GM18517 (cell line): Measurements from ENCODE around the gene ATXN2L.
"Not testable (repeated sequence)": the region's sequence is repeated elsewhere in the genome, so short reads cannot be mapped to it uniquely, and the experiment has no call there.

Experiments used
- ATAC-seq: cut with Tn5 transposase; IDR thresholded peaks from one replicate; pipeline ENCODE4 v1.9.1; 2021; ENCODE audit warnings: mild to moderate bottlenecking, moderate library complexity; ENCODE audit not compliant: unreplicated experiment

Gene ATXN2L

GRCh38 chr16:28822520-28823290 lies at the start of gene ATXN2L:
Gene ATXN2L (plus strand): TSS chr16:28822999. CDS start chr16:28823260, 261 bp downstream.
- ATAC-seq, result peak; percentile 46

- not testable (repeated sequence) for ATAC-seq
These were observed 41.1 kb upstream of the ATXN2L start for GRCh38 chr16:28781697-28782096.

GRCh38 chr16:28782357-28782756 lies 40.4 kb upstream of the ATXN2L start:
- ATAC-seq, result not testable (repeated sequence)

- ATAC-seq, result peak; percentile 87
These were observed 20.4 kb upstream of the ATXN2L start for GRCh38 chr16:28802235-28803019.

- ATAC-seq, result not testable (repeated sequence)
These were observed 15.2 kb upstream of the ATXN2L start for GRCh38 chr16:28807445-28808120.

GRCh38 chr16:28820016-28820415 lies 2.8 kb upstream of the ATXN2L start:
- ATAC-seq, result no peak

- not testable (repeated sequence) for ATAC-seq
These were observed 2.3 kb upstream of the ATXN2L start for GRCh38 chr16:28820546-28820945.

GRCh38 chr16:28821874-28822519 lies 802 bp upstream of the ATXN2L start:
- no peak for ATAC-seq

- ATAC-seq, result peak; percentile 25
These were observed 583 bp downstream of the ATXN2L start for GRCh38 chr16:28823291-28823872.

GRCh38 chr16:28823873-28824716 lies 1.3 kb downstream of the ATXN2L start:
- ATAC-seq, result peak; percentile 45

- no peak for ATAC-seq
These were observed 1.8 kb downstream of the ATXN2L start for GRCh38 chr16:28824717-28824973.

GRCh38 chr16:28826141-28826540 lies 3.3 kb downstream of the ATXN2L start:
- no peak for ATAC-seq

GRCh38 chr16:28829747-28830146 lies 6.9 kb downstream of the ATXN2L start:
- no peak for ATAC-seq

GRCh38 chr16:28830531-28830930 lies 7.7 kb downstream of the ATXN2L start:
- no peak for ATAC-seq

- ATAC-seq, result no peak
These were observed 11.6 kb downstream of the ATXN2L start for GRCh38 chr16:28834349-28834748.

- ATAC-seq, result no peak
These were observed 12.4 kb downstream of the ATXN2L start for GRCh38 chr16:28834873-28835863.

GRCh38 chr16:28835864-28836760 lies 13.3 kb downstream of the ATXN2L start:
- ATAC-seq, result no peak

GRCh38 chr16:28836761-28837064 lies 13.9 kb downstream of the ATXN2L start:
- ATAC-seq, result no peak
